ENCODE measurements around the gene GJC1. TPM values are rescaled to one million over a fixed set of nuclear protein-coding genes. Genes with fewer than 3 reads are reported as not detected.

GJC1 gene
- total and polyA plus RNA-seq, 9 donors: 1.3 to 18.4 (median 4.3) TPM

DNA sequence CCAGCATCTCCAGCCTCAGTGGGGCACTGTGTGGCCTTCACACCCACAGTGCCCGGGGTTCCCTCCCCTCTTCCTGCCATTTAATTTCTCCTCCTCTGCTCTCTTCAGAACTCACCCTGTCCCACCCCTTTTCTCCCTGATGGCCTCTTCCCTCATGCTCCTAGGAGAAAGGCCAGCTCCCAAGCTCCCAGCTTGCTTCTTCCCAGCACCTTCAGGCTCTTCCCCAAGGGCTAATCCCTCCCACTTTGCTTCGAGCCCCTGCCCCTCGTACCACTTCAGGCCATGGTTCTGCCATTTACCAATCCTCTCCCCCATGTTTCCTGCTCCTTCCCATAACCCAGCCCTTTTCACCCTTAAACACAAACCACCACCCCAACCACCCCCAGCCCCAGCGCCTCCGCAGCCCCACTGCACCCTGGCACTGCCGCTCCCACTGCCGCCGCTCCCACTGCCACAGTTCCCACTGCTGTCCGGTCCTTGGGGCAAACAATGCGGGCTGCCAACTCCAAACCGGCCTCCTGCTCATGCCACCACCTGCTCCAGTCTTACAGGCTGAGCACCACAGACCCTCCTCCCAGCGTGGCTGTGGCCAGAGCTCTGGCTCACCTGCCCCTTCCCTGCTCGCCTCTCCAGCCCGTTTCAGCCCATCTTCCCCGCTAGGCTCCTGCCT lies 42.7 kb downstream of the GJC1 start:
- no peak overlapping the region for H3K4me3 ChIP-seq
- peak in 1 of 5 donors; percentile 16 for DNase-seq
- WGBS, 3 donors: 56 to 69% (median 57%) methylated on average over 15 of the region's 15 CpGs
- intact Hi-C loops (cut with DNase I): no loop called here
- no peaks in the 10 kb centered on the region for H3K9me3 ChIP-seq
- H3K27ac ChIP-seq: no peak overlapping the region
- no peaks in the 10 kb centered on the region for H3K4me1 ChIP-seq (ENCODE audit: insufficient read depth)
- H3K36me3 ChIP-seq: no peaks in the 10 kb centered on the region
- no peaks in the 10 kb centered on the region for H3K27me3 ChIP-seq
- TF ChIP-seq, protein P1, sequence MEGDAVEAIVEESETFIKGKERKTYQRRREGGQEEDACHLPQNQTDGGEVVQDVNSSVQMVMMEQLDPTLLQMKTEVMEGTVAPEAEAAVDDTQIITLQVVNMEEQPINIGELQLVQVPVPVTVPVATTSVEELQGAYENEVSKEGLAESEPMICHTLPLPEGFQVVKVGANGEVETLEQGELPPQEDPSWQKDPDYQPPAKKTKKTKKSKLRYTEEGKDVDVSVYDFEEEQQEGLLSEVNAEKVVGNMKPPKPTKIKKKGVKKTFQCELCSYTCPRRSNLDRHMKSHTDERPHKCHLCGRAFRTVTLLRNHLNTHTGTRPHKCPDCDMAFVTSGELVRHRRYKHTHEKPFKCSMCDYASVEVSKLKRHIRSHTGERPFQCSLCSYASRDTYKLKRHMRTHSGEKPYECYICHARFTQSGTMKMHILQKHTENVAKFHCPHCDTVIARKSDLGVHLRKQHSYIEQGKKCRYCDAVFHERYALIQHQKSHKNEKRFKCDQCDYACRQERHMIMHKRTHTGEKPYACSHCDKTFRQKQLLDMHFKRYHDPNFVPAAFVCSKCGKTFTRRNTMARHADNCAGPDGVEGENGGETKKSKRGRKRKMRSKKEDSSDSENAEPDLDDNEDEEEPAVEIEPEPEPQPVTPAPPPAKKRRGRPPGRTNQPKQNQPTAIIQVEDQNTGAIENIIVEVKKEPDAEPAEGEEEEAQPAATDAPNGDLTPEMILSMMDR (IDR thresholded peaks at IDR 0.05): no peak
- no peak for TF ChIP-seq POLR2A (IDR thresholded peaks at IDR 0.05)
- TF ChIP-seq EP300 (IDR thresholded peaks at IDR 0.05): no peak

DNA sequence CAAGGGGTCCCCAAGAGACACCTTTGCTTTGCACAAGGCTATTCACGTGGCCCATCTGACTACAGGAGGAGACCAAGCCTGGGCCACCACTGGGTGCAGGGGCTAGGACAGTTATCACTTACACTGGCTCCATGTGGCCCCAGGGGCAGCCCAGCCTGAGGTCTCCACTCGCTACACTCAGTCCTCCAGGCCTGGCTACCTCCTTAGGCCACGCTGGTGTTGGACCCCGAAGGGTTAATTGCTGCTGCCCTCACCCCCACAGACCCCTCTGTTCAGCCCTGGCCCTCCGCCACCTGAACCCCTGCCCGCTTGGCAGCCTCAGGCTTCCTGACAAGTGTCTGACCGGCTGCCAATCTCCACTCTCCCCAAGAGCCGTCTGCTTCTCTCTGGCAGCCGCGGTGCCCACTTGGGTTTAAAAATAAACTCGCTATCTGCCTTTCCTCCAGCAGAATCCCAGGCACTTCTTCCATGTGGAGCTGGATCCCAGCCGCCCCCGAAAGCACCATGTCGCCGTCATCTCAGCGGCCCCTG lies 43.5 kb downstream of the GJC1 start:
- Histone ChIP-seq H3K27ac (no peak overlapping the region), H3K4me1 (ENCODE audit: insufficient read depth) (no peaks in the 10 kb centered on the region), H3K9me3 (no peaks in the 10 kb centered on the region), H3K4me3 (no peak overlapping the region), H3K27me3 (no peaks in the 10 kb centered on the region), H3K36me3 (no peaks in the 10 kb centered on the region)
- DNase-seq: peak in 1 of 5 donors; percentile 36
- no peak for TF ChIP-seq EP300 (IDR thresholded peaks at IDR 0.05)
- TF ChIP-seq POLR2A (IDR thresholded peaks at IDR 0.05): no peak
- TF ChIP-seq, protein P1 (IDR thresholded peaks at IDR 0.05): no peak
- intact Hi-C loops (cut with DNase I): no loop called here
- 30 to 47% (median 30%) methylated on average over 15 to 16 of the region's 16 CpGs for WGBS, 3 donors

DNA sequence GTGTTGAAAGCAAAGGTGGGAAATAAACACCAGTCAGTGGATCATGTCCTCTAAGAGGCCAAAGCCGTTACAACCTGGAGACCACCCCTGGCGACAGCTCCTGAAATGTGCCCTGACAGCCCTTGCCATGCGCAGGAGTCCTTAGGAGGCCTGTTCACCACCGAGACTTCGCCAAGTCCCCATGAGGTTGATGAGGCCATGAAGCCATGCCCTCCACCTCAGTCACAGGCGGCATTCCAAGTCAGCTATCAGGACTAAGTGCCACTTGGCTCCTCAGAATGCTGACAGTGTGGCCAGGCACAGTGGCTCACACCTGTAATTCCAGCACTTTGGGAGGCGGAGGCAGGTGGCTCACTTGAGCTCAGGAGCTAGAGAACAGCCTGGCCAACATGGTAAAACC lies 44.2 kb downstream of the GJC1 start:
- H3K27ac ChIP-seq: no peak overlapping the region
- DNase-seq: peak in 1 of 5 donors; percentile 22

DNA sequence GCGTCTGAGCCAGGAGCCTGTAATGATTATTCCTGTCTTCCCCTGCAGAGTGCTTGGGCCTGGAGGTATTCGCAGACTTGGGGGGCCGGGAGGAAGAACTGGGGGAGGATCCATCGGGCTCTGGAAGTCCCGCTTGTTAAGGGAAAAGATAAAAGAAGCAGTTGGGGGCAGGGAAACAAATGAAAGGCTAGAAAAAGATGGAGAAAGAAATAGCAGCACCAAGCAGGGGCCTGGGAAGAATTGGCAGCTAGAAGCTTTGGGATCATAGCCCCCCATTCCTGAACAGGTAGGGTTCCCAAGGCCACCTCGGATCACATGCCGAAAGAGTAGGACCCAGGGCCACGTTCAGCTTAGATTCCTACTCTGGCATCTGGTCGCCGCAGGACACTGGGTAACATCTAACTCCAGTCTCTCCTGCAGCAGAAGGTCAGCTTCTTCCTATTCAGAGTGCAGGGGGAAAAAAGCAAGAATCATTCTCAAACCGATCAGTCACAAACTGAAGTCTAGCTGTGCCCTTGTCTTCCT lies 47.7 kb downstream of the GJC1 start:
- Histone ChIP-seq H3K27ac (no peak overlapping the region), H3K27me3 (no peaks in the 10 kb centered on the region), H3K9me3 (no peaks in the 10 kb centered on the region), H3K4me1 (ENCODE audit: insufficient read depth) (no peaks in the 10 kb centered on the region), H3K36me3 (no peaks in the 10 kb centered on the region), H3K4me3 (no peak overlapping the region)
- 22 to 24% (median 23%) methylated on average over 11 of the region's 11 CpGs for WGBS, 3 donors
- peak in 1 of 5 donors; percentile 19 for DNase-seq
- TF ChIP-seq, protein P1 (IDR thresholded peaks at IDR 0.05): no peak
- TF ChIP-seq EP300 (IDR thresholded peaks at IDR 0.05): no peak
- no peak for TF ChIP-seq POLR2A (IDR thresholded peaks at IDR 0.05)
- intact Hi-C loops (cut with DNase I): loop anchor here in 1 of 4 donors (5.0 kb wide), 1 partner anchor 345 kb away; no protein-coding TSS in a partner anchor

More for the DNA sequence above, 44.2 kb downstream of the GJC1 start:
- 85 to 90% (median 86%) methylated on average over 7 of the region's 7 CpGs for WGBS, 3 donors
- H3K27me3 ChIP-seq: no peaks in the 10 kb centered on the region
- H3K36me3 ChIP-seq: no peaks in the 10 kb centered on the region
- no peak for TF ChIP-seq POLR2A (IDR thresholded peaks at IDR 0.05)
- intact Hi-C loops (cut with DNase I): no loop called here
- H3K9me3 ChIP-seq: no peaks in the 10 kb centered on the region
- no peaks in the 10 kb centered on the region for H3K4me1 ChIP-seq (ENCODE audit: insufficient read depth)
- no peak overlapping the region for H3K4me3 ChIP-seq

Data from ovary (tissue), 9 donors.